Measurements from ENCODE around the gene BDKRB2.

DNA sequence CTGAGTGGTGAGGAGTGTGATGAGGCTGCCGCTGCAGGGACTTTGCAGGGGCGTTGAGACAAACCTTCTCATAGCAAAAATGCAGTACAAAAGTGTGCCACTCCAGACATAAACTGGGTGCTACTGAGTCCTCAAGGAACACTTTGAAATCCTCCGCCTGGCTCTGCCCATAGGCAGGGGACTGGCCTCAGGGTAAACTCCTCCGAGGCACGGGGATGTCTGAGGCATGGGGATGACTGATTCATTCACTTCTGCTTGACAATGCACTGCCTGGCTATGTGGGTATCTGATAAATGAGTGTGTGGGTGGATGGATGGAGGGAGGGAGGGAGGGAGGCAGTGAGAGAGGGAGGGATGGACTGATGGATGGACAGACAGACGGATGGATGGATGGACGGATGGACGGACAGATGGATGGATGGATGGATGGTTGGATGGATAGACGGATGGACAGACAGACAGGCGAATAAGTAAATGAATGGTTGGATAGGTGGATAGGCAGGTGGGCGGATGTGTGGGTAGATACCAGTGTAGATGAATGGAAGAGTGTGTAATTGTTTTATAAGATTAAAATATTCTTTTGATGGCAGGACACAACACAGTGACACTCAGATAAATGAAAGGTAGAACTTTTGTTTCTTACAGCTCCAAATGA, 2.1 kb upstream of the BDKRB2 start:
- no peak for TF ChIP-seq EZH2 (IDR thresholded peaks at IDR 0.05; ENCODE audit: insufficient read depth, poor library complexity, severe bottlenecking)
- TF ChIP-seq EZH2phosphoT487 (IDR thresholded peaks at IDR 0.05; ENCODE audit: insufficient read depth, low read depth) = no peak

Data from GM23248 (cell line).